Fibroblast of lung (primary cell): ENCODE measurements around the gene ARMH2. TPM values are rescaled to one million over a fixed set of nuclear protein-coding genes. Genes with fewer than 3 reads are reported as not detected.

Source experiments
- DNase-seq, 2 donors: peaks; one replicate each; pipeline versions ENCODE4 v3.0.0 to v3.0.0-alpha.2; 2010; ENCODE audit warnings: low read depth in 2 of 2
- H2AFZ ChIP-seq: 2 replicates; pipeline ENCODE4 v1.5.1; 2012; ENCODE audit warnings: low read length, control low read depth, inconsistent platforms
- H3K27ac ChIP-seq: 2 replicates; pipeline ENCODE4 v1.5.1; 2011; ENCODE audit warnings: low read length, control low read depth; ENCODE audit not compliant: insufficient read depth
- H3K27me3 ChIP-seq: 2 replicates; pipeline ENCODE4 v1.5.1; 2011; ENCODE audit warnings: mild to moderate bottlenecking, low read length; ENCODE audit not compliant: control insufficient read depth, insufficient read depth
- H3K36me3 ChIP-seq: 2 replicates; pipeline ENCODE4 v1.5.1; 2011; ENCODE audit warnings: low read length; ENCODE audit not compliant: control insufficient read depth, insufficient read depth
- H3K4me1 ChIP-seq: 2 replicates; pipeline ENCODE4 v1.5.1; 2011; ENCODE audit warnings: low read length; ENCODE audit not compliant: control insufficient read depth, insufficient read depth; ENCODE audit errors: extremely low read depth
- H3K4me2 ChIP-seq: 2 replicates; pipeline ENCODE4 v1.5.1; 2011; ENCODE audit warnings: low read length, control low read depth; ENCODE audit not compliant: insufficient read depth; ENCODE audit errors: extremely low read depth
- H3K4me3 ChIP-seq, 4 experiments: fragments of 200-600 bp in 1 of 4; sonication (generic) in 1 of 4; replicated peaks in 1 of 4; 2 replicates each; pipeline ENCODE4 v1.5.1; 2011 to 2016; ENCODE audit warnings: low read length in 4 of 4, low read depth in 3 of 4, mild to moderate bottlenecking in 3 of 4, control low read depth in 2 of 4, inconsistent platforms in 1 of 4, mixed read lengths in 1 of 4; ENCODE audit not compliant: insufficient read depth in 1 of 4; ENCODE audit errors: control extremely low read depth in 1 of 4
- H3K79me2 ChIP-seq: 2 replicates; pipeline ENCODE4 v1.5.1; 2012; ENCODE audit warnings: mild to moderate bottlenecking, low read length, inconsistent platforms; ENCODE audit not compliant: control insufficient read depth, insufficient read depth
- H3K9ac ChIP-seq: 2 replicates; pipeline ENCODE4 v1.5.1; 2011; ENCODE audit warnings: mild to moderate bottlenecking, low read length, control low read depth; ENCODE audit not compliant: insufficient read depth
- H3K9me3 ChIP-seq: 2 replicates; pipeline ENCODE4 v1.5.1; 2012; ENCODE audit warnings: low read depth, low read length; ENCODE audit not compliant: control insufficient read depth, insufficient read depth
- H4K20me1 ChIP-seq: 2 replicates; pipeline ENCODE4 v1.5.1; 2011; ENCODE audit warnings: low read length; ENCODE audit not compliant: control insufficient read depth, insufficient read depth; ENCODE audit errors: extremely low read depth
- CTCF ChIP-seq, 2 donors: IDR thresholded peaks in 1 of 2; conservative IDR thresholded peaks in 1 of 2; 1 replicate in 1 of 2; 2 replicates in 1 of 2; pipeline ENCODE4 v1.5.1; 2011 to 2012; ENCODE audit warnings: low read length in 2 of 2, control low read depth in 1 of 2, inconsistent platforms in 1 of 2, low read depth in 1 of 2, mild to moderate bottlenecking in 1 of 2
- EZH2 ChIP-seq: IDR thresholded peaks from 2 replicates; pipeline ENCODE4 v1.5.1; 2012; ENCODE audit warnings: low read length, control low read depth, mild to moderate bottlenecking; ENCODE audit errors: missing control alignments
- polyA plus RNA-seq, 2 donors: library from polyadenylated mRNA; depleted of rRNA in 1 of 2; stranded (reverse) in 1 of 2; unstranded in 1 of 2; fragments of >200 nt; gene quantifications; 2 replicates each; pipeline ENCODE4 v1.2.1, GENCODE V29; 2011 to 2012; ENCODE audit warnings: missing spikeins in 1 of 2
- total RNA-seq: library from RNA; depleted of rRNA; stranded (reverse); fragments of >200 nt; gene quantifications from 2 replicates; pipeline ENCODE4 v1.2.1, GENCODE V29; 2014

The ARMH2 gene
- total and polyA plus RNA-seq, 2 donors (not counting 1 experiment from before 2014, with no cell fraction given), result not detected

- Histone ChIP-seq H3K9ac (no peak overlapping the region), H4K20me1 (no peaks in the 10 kb centered on the region), H3K79me2 (peaks cover 54% of the 10 kb centered on the region), H3K27me3 (no peaks in the 10 kb centered on the region), H3K4me1 (peaks cover 9% of the 10 kb centered on the region), H3K9me3 (no peaks in the 10 kb centered on the region), H3K36me3 (peaks cover 4% of the 10 kb centered on the region), H3K4me2 (peak overlapping the region; percentile 15), H2AFZ (no peak overlapping the region), H3K27ac (no peak overlapping the region), H3K4me3 (peak overlapping the region in 1 of 4 experiments; percentile 19)
- DNase-seq, result no peak
- TF ChIP-seq EZH2 (no peak), CTCF (conservative IDR thresholded peaks at IDR 0.05 in 1 of 2, IDR thresholded peaks at IDR 0.05 in 1 of 2; ENCODE audit: low read depth in 1 of 2, low read length in 2 of 2) (no peak)
Measured at GRCh38 chr6:24778121-24778520, 20.6 kb downstream of the ARMH2 start.

GRCh38 chr6:24777227-24777626 lies 21.5 kb downstream of the ARMH2 start:
- Histone ChIP-seq H3K36me3 (peaks cover 2% of the 10 kb centered on the region), H4K20me1 (no peaks in the 10 kb centered on the region), H2AFZ (no peak overlapping the region), H3K27me3 (no peaks in the 10 kb centered on the region), H3K27ac (no peak overlapping the region), H3K4me2 (peak overlapping the region; percentile 83), H3K9ac (no peak overlapping the region), H3K9me3 (no peaks in the 10 kb centered on the region), H3K4me1 (peaks cover 9% of the 10 kb centered on the region), H3K79me2 (peaks cover 54% of the 10 kb centered on the region), H3K4me3 (peak overlapping the region; percentile 17 to 83 (median 76))
- TF ChIP-seq EZH2, result no peak
- TF ChIP-seq CTCF (conservative IDR thresholded peaks at IDR 0.05 in 1 of 2, IDR thresholded peaks at IDR 0.05 in 1 of 2; ENCODE audit: low read depth in 1 of 2, low read length in 2 of 2), result no peak
- DNase-seq, result no peak

GRCh38 chr6:24775520-24776058 lies 23.1 kb downstream of the ARMH2 start:
- Histone ChIP-seq H3K36me3 (peaks cover 2% of the 10 kb centered on the region), H3K4me2 (peak overlapping the region; percentile 94), H3K79me2 (peaks cover 53% of the 10 kb centered on the region), H3K27ac (peak overlapping the region; percentile 89), H3K27me3 (no peaks in the 10 kb centered on the region), H3K4me3 (peak overlapping the region; percentile 74 to 99 (median 81)), H3K4me1 (peaks cover 9% of the 10 kb centered on the region), H2AFZ (peak overlapping the region; percentile 69), H3K9ac (peak overlapping the region; percentile 78), H4K20me1 (no peaks in the 10 kb centered on the region), H3K9me3 (no peaks in the 10 kb centered on the region)
- TF ChIP-seq CTCF (conservative IDR thresholded peaks at IDR 0.05 in 1 of 2, IDR thresholded peaks at IDR 0.05 in 1 of 2; ENCODE audit: low read depth in 1 of 2, low read length in 2 of 2), result no peak
- no peak for TF ChIP-seq EZH2
- DNase-seq, result peak; percentile 71 to 73
